Body of pancreas (tissue), 4 donors: ENCODE measurements around the gene NCBP2.

Experiments
- CTCF ChIP-seq, 7 experiments: fragments of 450-650 bp in 4 of 7; fragments of 200-600 bp in 3 of 7; sonication (generic) in 3 of 7; IDR thresholded peaks; one replicate each; pipeline ENCODE4 v1.5.1; 2016 to 2019; ENCODE audit warnings: antibody characterized with exemption in 7 of 7
- POLR2A ChIP-seq, 3 donors: fragments of 450-650 bp; IDR thresholded peaks; one replicate each; pipeline ENCODE4 v1.6.1; 2016; ENCODE audit warnings: antibody characterized with exemption in 3 of 3, mild to moderate bottlenecking in 2 of 3

GRCh38 chr3:196949750-196950149, 7.4 kb upstream of the NCBP2 start:
- TF ChIP-seq CTCF (IDR thresholded peaks at IDR 0.05): no peak
- no peak for TF ChIP-seq POLR2A (IDR thresholded peaks at IDR 0.05)
